ENCODE results near the gene CRISPLD2.

The CRISPLD2 gene

GRCh38 chr16:84889066-84889465 is 69.3 kb downstream of the CRISPLD2 start:
- no peak for DNase-seq

- DNase-seq: no peak
Measured at GRCh38 chr16:84890427-84890826, 70.6 kb downstream of the CRISPLD2 start.

GRCh38 chr16:84891149-84891795 is 71.5 kb downstream of the CRISPLD2 start:
- DNase-seq: no peak

GRCh38 chr16:84892097-84892496 is 72.3 kb downstream of the CRISPLD2 start:
- no peak for DNase-seq

- DNase-seq: no peak
Measured at GRCh38 chr16:84893467-84893848, 73.7 kb downstream of the CRISPLD2 start.

GRCh38 chr16:84893849-84894599 is 74.2 kb downstream of the CRISPLD2 start:
- DNase-seq: no peak

GRCh38 chr16:84895016-84895415 is 75.2 kb downstream of the CRISPLD2 start:
- no peak for DNase-seq

GRCh38 chr16:84896847-84897246 is 77.1 kb downstream of the CRISPLD2 start:
- no peak for DNase-seq

- no peak for DNase-seq
Measured at GRCh38 chr16:84897911-84898377, 78.2 kb downstream of the CRISPLD2 start.

GRCh38 chr16:84898447-84898846 is 78.7 kb downstream of the CRISPLD2 start:
- no peak for DNase-seq

GRCh38 chr16:84899414-84899813 is 79.6 kb downstream of the CRISPLD2 start:
- DNase-seq: no peak

- no peak for DNase-seq
Measured at GRCh38 chr16:84905965-84906460, 86.2 kb downstream of the CRISPLD2 start.

- DNase-seq: no peak
Measured at GRCh38 chr16:84907051-84907450, 87.3 kb downstream of the CRISPLD2 start.

- no peak for DNase-seq
Measured at GRCh38 chr16:84907575-84907974, 87.8 kb downstream of the CRISPLD2 start.

- DNase-seq: no peak
Measured at GRCh38 chr16:84909476-84910085, 89.8 kb downstream of the CRISPLD2 start.

GRCh38 chr16:84911486-84912216 is 91.9 kb downstream of the CRISPLD2 start:
- DNase-seq: no peak

- no peak for DNase-seq
Measured at GRCh38 chr16:84913315-84913714, 93.5 kb downstream of the CRISPLD2 start.

- DNase-seq: no peak
Measured at GRCh38 chr16:84914273-84914672, 94.5 kb downstream of the CRISPLD2 start.

GRCh38 chr16:84916178-84916577 is 96.4 kb downstream of the CRISPLD2 start:
- DNase-seq: no peak

- DNase-seq: no peak
Measured at GRCh38 chr16:84916850-84917249, 97.1 kb downstream of the CRISPLD2 start.

GRCh38 chr16:84917492-84917891 is 97.7 kb downstream of the CRISPLD2 start:
- DNase-seq: no peak

- DNase-seq: no peak
Measured at GRCh38 chr16:84918006-84918909, 98.5 kb downstream of the CRISPLD2 start.

Measured in 8988T (cell line).